HG02884 (cell line): ENCODE results near the gene KRTAP5-9.
"Not testable (repeated sequence)": the region's sequence is repeated elsewhere in the genome, so short reads cannot be mapped to it uniquely, and the experiment has no call there.

Source experiments
- ATAC-seq: cut with Tn5 transposase; IDR thresholded peaks from one replicate; pipeline ENCODE4 v1.9.1; 2021; ENCODE audit warnings: mild to moderate bottlenecking, moderate library complexity; ENCODE audit not compliant: unreplicated experiment

The KRTAP5-9 gene, protein sequence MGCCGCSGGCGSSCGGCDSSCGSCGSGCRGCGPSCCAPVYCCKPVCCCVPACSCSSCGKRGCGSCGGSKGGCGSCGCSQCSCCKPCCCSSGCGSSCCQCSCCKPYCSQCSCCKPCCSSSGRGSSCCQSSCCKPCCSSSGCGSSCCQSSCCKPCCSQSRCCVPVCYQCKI

DNA sequence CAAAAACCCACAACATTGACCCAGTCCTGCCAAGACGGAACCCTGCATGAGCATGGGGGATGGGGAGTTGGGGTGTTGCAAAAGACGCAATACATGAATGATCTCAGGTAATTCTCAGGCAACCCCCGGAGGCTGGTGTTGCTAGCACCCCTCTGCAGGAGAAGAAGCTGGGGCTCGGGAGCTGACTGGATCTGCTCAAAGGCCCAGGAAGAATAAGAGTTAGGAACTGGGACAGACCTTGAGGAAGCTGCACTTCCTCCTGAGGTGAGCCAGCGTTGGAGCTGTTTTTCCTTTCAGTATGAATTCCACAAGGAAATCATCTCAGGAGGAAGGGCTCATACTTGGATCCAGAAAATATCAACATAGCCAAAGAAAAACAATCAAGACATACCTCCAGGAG, at the start of gene KRTAP5-9:
KRTAP5-9 (plus strand) TSS at position 301 of the 400 bp plus-strand sequence. CDS start 238 bp downstream, outside the sequence.
- ATAC-seq: no peak

DNA sequence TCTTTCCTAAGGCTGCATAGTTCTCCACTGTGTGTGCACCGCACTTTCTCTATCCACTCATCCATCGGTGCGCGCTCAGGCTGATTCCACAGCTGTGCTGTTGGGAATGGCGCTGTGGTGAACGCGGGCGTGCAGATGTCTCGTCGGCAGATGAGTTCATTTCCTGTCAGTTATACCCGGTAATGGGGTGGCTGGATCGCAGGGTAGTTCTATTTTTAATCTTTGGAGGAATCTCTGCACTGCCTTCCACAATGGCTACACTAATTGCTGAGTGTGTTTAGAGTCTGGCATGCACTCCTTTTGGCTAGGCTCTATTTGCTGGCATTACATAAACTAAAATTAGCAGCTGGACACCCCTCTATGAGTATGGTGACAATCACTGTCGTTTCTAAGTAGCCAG, 49.1 kb upstream of the KRTAP5-9 start:
- no peak for ATAC-seq

DNA sequence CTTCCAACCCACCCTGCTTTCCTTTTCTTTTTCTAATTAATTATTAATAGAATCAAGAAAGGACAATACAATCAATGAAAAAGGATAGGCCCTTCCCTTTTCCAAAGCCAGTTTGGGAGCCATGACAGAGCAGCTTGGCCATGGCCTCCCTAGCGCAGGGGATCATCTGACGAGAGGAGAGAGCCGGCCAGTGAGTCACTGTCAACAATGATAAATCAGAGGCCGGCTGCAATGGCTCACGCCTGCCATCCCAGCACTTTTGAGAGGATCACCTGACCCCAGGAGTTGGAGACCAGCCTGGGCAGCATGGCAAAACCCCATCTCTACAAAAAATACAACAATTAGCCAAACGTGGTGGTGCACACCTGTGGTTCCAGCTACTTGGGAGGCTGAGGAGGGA, 48.7 kb upstream of the KRTAP5-9 start:
- no peak for ATAC-seq

DNA sequence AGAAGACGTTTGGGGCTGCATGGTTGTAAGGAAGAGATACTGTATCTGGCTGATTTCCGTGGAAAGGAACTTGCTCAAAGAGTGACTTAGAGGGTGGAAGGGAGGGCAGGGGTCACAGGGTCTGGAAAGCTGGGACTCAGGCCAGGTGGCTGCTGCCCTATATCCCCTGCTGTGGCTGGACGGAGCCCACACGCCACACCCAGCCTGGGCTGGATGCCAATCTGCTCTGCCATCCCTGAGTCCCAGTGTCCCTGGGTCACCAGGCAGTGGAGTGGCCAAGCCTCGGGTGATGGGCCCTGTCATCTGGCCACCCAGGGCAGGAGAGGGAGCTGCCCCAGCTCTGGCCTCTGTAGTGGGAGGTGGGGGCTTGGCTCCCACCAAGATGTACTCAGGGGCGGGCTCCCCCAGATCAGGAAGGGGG, 47.6 kb upstream of the KRTAP5-9 start:
- no peak for ATAC-seq

DNA sequence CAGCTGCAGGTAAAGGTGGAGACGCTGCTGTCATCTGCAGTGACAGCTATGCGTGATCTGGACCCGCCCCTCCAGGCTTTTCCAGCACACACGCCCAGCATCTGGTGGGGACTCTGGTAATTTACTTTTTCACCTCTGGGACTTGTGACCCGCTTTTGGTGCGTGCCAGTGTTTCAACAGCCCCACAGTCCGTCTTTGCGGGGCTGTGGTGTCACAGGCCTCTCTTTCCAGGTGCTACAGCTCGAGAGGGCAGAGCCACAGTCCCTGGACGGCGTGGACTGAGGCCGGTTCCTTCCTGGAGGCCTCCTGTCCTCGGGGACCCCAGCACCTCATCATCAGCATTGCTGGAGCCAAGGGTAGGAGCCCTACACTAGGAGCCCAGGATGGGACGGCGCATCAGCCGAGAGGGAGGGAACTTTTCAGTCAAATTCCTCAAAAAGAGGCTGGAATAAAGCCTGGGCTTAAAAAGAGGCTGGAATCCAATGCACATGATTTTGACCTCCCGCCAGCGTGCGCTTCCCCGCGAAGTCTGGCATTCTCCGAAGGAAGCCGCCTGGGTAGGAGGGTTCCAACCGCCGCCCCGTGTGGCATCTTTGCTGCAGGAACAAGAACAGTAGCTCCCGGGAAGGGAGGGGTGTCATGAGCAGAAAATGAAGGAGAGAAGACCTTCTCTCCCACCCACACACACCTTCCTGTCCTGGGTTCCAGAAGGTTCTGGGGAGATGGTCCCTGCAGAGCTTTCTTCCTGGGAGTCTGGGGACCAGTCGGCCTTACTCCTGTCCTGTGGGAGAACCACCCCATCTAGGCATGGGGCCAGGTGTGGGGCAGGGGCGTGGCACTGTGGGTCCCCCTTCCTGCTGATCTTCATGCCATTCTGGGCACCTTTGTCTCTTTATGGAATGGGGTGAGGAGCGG, 46.9 kb upstream of the KRTAP5-9 start:
- no peak for ATAC-seq

DNA sequence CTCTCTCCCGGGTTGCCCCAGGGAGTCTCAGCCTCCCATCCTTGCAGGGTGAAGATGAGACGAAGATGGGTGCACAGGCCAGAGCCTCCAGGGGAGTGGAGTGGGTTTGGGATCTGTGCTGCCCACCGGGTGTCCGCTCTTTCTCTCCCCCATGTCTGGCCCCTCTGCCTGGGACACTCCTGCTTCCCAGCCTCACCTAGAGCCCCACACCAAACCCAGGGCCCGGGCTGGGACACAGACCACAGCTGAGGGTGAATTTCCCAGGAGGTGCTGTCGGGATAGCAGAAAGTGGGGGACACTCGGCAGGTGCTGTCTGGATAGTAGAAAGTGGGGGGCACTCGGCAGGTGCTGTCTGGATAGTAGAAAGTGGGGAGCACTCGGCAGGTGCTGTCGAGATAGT, 46.2 kb upstream of the KRTAP5-9 start:
- no peak for ATAC-seq

DNA sequence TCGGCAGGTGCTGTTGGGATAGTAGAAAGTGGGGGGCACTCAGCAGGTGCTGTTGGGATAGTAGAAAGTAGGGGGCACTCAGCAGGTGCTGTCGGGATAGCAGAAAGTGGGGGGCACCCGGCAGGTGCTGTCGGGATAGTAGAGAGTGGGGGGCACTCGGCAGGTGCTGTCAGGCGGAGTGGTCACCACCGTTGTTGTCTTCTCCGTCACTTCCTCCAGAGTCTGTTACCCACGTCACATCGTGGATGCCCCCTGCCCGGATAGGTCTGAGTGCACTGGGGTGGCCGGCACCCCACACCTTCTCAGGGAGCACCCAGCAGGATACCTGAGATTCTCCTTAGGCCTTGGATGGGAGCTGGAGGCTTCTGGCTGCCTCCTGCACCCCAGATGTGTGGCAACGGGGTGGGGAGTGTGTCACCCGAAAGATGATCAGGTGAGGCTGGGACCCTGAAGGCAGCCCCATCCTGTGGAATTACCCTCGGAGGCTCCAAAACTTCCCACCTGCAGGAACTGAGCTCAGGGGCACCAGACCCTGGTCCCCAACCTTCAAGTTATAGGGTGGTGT, 45.3 kb upstream of the KRTAP5-9 start:
- no peak for ATAC-seq

DNA sequence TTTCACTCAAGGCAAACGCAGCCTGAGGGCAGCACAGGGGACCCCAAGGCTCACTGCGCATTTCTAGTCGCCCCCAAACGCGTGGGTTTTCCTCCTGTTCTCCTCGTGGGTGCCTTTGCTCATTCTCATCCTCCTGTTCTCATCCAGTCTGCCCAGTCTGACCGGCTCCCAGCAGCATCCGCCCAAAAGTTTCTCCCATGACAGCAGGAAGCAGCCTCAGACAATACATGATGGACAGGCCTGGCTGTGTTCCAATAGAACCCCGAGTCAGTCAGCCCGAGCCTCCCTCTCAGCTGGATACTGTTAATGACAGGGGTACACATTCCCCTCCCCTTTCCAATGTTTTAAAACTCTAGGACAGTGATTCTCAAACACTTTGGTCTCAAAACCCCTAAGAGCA, 43.7 kb upstream of the KRTAP5-9 start:
- no peak for ATAC-seq

DNA sequence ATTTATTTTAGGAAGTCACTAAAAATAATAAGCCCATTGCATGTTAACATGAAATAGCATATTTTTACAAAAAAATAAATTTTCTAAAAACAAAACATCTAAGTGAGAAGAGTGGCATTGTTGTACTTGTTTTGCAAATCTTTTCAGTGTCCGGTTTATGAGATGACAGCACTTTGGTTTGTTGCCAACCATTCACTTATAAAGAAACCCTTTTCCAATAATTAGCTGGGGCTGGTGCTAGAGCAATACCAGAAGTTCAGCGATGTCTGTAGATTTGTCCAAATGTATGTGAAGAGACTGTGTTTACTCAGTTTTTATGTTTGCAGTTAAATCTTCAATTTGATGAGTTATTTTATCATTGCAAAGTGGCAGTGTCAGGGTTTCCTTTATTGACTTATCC, 43.2 kb upstream of the KRTAP5-9 start:
- ATAC-seq: no peak

DNA sequence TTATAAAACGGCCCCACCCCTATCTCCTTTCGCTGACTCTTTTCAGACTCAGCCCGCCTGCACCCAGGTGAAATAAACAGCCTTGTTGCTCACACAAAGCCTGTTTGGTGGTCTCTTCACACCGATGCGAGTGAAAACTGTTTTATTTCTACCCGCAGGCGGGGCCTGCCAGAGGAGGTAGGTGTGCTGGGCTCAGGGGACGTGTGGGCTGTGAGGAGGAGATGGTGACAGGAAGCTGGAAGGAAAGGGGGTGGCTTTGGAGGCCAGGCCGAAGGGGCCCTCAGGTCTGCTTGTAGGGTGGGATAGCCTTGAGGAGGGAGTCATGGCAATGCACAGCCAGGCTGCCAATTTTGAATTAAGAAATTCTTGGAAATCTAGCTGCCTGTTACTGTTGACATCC, 42.4 kb upstream of the KRTAP5-9 start:
- no peak for ATAC-seq

DNA sequence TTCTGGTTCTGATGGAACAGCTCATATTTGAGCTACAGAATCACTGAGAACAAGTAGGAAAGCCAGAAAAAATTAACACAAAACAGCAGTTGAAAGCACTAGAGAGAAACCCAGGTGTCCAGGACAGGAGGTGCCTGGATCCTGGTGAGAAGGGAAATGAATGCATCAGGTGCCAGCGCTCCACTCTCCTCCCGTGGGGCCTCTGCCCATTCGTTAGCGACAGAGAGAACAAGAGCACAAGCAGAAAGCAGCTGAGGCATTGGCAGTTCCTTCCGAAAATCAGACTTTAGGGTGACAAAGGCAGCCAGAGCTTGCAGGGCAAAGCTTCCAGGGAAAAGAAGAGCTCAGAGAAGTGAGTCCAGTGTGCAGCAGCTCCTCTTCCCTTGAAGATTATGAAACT, 41.1 kb upstream of the KRTAP5-9 start:
- no peak for ATAC-seq

DNA sequence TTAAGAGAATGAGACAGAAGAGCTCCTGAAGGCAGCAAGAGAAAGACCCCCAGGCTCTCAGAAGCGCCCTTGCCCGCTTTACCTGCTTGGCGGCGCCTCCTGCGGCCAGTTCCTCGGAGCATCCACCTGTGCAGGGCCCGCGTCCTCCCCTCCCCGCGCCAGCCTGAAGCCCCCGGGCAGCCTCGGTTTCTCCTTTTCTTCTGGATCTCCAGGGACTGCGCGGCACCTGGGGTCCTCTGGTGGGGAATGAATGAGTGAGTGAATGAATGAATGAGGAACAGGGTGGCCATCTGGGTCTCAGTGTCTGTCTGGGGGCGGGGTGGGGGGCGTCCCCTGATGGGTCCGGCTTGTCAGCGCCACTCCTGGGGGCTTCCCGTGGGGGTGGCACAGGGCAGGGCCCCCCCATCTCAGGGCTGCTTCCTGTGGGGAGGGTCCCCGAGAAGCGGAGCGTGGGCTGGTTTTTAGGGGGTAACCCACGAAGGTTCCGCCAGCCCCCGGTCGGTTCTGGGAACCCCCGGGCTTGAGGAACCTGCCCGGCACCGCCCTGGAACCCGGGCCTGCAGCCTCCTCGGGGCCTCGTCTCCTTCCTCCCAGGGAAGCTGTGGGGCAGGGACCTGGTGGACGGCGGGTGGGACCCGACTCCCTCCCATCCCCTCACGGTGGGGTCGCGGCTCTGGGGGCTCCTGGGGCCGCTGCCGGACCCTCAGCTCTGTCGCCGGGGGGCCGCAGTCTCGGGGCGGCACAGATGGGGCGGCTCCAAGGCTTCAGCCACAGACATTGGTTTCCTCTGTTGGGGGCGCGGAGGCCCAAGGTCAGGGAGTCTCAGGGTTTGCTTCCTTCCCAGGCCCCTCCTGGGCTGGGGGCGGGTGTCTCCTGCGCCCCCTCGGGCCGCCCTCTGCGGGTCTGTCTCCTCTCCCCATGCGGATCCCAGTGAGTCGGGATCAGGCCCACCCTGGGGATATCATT, 29.4 kb upstream of the KRTAP5-9 start:
- ATAC-seq: no peak

DNA sequence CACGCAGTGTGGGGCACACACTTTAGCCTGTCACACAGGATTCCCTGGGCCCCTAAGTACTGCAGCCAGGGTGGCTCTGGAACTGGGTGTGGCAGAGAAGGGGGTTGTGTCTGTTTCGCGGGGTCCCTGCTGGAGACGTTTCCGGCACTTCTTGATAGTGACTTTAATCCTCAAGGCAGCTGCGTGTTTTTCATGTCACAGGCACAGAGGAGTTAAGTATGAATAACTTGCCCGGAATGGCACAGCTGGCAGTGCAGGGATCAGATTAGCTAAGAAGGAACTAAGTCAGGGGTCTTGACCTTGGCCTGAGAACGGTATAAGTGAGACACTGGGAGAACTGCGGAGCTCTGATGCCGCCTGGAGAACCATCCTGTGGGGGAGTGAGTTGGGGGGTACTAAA, 28.7 kb upstream of the KRTAP5-9 start:
- ATAC-seq: no peak

DNA sequence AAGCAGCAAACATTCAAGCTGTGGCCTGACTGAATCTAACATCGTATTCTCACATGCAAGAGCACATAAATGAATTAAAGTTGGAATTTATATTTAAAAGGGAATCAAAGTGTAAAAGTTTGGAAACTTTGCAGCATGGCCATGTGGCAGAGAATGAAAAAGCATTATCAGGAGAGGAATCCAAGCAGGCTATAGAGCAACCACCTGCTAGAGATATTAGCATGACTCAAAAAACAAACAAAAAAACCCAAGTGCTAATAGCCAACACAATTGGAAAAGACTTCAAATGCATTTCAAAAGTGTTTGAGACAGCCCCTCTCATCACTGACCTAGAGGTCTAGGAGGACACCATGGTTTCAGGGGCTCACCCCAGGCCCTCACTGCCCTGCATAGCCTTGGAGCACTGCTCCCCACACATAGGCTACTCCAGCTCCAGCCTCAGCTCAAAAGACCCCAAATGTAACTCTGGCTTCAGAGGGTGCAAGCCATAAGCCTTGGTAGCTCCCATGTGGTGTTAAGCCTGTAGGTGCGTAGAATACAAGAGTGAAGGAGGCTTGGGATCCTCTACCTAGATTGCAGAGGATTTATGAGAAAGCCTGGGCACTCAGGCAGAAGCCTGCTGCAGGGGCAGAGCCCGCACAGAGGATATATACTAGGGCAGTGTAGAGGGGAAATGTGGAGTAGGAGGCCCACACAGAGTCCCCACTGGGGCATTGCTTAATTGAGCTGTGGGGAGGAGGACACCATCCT, 22.9 kb upstream of the KRTAP5-9 start:
- ATAC-seq: no peak

DNA sequence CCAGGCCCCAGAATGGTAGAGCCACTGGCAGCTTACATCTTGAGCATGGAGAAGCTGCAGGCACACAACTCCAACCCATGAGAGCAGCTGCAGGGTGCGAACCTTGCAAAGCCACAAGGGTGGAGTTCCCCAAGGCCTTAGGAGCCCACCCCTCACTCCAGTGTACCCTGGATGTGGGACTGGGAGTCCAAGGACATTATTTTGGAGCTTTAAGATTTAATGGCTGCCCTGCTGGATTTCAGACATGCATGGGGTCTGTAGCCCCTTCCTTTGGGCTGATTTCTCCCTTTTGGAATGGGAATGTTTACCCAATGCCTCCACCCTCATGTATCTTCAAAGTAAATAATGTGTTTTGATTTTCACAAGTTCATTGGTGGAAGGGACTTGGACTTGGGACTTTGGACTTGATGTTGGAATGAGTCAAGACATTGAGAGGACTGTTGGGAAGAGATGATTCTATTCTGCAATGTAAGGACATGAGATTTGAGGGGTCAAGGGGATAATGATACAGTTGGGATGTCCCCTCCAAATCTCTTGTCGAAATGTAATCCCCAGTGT, 22.2 kb upstream of the KRTAP5-9 start:
- ATAC-seq: no peak

DNA sequence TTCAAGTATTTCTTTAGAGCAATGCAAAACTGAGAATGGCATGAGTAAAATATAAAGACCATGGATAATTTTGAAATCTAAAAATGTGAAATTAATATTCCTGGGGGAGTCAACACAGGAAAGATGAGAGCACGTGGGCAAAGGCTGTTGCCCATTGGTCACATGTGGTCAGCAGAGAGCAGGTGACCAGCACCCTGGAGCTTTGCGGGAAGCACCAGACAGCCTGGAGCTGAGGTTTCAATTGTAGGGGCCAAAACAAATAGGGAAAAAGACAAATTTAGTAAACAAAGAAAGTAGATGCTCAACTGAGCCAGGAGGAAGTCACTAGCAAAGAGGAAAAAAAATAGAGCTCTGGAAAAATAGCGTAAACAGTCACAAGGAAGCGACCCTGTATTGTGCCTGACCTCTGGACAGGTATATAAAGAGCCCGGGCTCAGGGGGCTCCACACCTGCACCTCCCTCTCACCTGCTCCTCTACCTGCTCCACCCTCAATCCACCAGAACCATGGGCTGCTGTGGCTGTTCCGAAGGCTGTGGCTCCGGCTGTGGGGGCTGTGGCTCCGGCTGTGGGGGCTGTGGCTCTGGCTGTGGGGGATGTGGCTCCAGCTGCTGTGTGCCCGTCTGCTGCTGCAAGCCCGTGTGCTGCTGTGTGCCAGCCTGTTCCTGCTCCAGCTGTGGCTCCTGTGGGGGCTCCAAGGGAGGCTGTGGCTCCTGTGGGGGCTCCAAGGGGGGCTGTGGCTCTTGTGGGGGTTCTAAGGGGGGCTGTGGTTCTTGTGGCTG, 21.2 kb upstream of the KRTAP5-9 start, which contains the start of gene KRTAP5-7:
KRTAP5-7 (plus strand) TSS at position 472 of the 780 bp plus-strand sequence; CDS start at position 506, 34 bp downstream.
- ATAC-seq: not testable (repeated sequence)

DNA sequence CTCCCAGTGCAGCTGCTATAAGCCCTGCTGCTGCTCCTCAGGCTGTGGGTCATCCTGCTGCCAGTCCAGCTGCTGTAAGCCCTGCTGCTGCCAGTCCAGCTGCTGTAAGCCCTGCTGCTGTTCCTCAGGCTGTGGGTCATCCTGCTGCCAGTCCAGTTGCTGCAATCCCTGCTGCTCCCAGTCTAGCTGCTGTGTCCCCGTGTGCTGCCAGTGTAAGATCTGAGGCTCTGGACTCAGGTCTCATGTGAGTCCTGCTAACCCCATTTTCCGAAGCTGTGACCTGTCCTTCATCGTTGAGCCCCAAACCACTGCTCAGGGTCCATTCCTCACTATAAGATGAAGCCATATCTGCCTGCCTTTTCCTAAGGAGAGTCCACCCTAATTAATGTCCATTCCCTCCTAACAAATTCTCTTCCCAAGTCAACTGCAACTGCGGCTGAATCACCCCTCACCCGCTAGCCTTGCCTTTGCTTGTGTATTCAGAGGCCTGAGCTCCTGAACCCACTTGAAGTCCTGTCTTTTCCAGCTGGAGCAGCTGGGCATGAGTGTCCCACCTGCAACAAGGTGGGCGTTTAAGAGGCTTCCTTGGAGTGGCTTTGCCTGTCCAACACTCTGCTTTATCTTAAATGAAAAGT, 20.5 kb upstream of the KRTAP5-9 start:
- ATAC-seq: no peak

DNA sequence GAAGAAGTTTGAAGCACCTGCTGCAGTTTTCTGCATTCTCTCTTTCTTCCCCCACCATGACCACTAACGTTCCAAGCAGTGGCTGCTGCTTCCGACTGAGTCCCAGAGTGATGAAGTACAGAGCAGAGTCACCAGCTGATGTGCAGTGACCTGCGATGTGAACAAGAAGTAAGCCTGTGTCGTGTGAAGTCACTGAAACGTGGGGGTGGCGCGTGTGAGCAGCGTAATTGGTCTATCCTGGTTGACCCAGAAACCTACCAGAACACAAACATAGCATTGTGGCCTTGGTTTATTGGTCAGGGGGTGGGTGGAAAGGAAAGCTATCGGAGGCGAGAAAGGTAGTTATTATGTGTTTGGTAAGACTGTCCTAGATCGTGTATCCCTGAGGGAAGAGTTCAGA, 17.6 kb upstream of the KRTAP5-9 start:
- ATAC-seq: no peak
